GM21360 (cell line): Measurements from ENCODE around the gene PAMR1.
"Not testable (repeated sequence)": the region's sequence is repeated elsewhere in the genome, so short reads cannot be mapped to it uniquely, and the experiment has no call there.

ENCODE experiments used
- ATAC-seq: cut with Tn5 transposase; IDR thresholded peaks from one replicate; pipeline ENCODE4 v1.9.1; 2021; ENCODE audit warnings: mild to moderate bottlenecking, moderate library complexity; ENCODE audit not compliant: unreplicated experiment

PAMR1 gene

GRCh38 chr11:35546317-35546716, 20.9 kb upstream of the PAMR1 start:
- ATAC-seq = no peak

DNA sequence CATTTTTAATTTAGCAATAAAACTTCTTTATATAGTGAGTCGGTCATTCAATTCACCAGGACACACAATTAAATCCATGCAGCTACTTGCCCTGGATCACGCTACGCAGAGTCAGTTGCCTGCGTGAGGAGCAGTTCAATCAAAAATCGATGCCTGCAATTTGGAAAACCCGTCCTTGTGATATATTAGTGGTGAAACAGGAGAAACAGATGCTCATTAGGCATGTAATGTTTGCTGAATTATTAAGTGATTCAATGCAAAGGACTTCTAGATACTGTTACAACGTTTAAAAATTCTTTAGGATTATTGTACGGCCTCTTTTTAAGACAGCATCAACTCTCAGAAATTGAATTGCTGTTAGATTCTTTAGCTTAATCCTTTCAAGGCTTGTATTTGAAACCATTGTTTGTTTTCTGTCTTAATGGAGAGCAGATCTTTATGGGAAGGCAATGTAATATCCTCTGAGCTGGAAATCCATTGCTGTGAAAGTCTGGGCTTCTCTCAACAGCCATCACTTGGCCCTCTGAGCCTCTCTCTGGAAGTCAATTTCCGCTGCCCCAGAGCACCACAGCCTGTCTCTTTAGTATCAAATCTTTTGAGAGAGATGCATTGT, 20.1 kb upstream of the PAMR1 start:
- no peak for ATAC-seq

- ATAC-seq = no peak
These were observed 18.1 kb upstream of the PAMR1 start for GRCh38 chr11:35543481-35543880.

- no peak for ATAC-seq
These were observed 16.4 kb upstream of the PAMR1 start for GRCh38 chr11:35541621-35542375.

GRCh38 chr11:35540526-35540925, 15.1 kb upstream of the PAMR1 start:
- ATAC-seq = no peak

DNA sequence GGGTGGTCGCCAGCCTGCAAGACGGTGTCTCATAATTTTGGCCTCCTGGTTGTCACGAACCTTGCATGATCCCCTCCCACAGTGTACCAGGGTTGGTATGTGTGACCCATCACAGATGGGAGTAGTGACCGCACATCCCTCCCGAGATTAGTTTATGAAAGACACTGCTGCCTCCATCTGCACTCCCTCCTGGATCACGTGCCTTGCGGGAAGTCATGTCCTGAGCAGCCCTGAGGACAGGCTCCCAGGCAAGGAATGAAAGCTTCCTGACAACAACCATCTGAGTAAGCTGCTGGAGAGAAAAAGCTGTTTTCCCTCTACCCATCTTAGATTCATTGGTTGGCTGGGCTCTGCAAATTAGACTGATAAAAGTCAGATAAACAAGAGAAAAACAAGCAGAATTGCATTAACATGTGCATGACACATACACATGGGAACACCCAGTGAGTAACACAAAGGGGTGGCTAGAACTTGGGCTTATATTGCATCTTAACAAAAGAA, 14.4 kb upstream of the PAMR1 start:
- ATAC-seq = no peak

DNA sequence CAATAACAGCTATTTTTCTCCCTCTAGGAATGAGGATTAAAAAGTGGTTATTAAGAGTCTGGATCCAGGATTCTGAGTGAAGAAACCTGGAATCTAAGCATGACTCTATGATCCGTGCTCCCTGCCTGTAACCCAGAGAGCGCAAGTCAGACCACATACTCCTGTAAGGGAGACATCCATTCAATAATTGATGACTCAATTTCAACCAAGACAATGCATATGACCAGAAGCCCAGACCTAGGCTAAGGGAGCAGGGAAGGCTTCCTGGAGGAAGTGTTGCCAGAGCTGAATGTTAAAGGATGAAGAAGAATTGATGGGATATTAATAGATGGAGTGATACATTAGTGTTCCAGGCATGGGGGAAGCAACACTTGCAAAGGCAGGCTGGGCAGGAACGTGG, 13.8 kb upstream of the PAMR1 start:
- no peak for ATAC-seq

DNA sequence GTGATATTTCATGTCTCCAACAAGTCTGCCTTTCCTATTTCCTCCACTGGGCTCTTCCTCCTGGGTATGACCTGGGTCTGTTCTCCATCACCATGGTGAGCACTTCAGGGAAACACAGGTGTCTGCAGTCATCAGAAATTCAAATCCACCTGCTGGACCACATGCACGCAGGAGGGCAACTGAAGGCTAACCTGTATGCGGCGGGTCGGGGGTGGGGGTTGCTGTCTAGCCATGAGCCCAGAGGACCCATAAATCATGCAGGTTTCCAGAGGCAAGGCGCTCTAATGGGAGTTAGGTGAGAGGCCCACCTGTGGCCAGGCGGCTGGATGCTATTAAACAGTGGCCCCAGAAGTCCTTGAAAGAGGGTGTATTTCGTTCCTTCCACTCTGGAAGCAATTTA, 11.1 kb upstream of the PAMR1 start:
- no peak for ATAC-seq

- no peak for ATAC-seq
These were observed 5.8 kb upstream of the PAMR1 start for GRCh38 chr11:35531246-35531645.

GRCh38 chr11:35529971-35530495, 4.6 kb upstream of the PAMR1 start:
- ATAC-seq = no peak

GRCh38 chr11:35526370-35526792, 965 bp upstream of the PAMR1 start:
- ATAC-seq = no peak

DNA sequence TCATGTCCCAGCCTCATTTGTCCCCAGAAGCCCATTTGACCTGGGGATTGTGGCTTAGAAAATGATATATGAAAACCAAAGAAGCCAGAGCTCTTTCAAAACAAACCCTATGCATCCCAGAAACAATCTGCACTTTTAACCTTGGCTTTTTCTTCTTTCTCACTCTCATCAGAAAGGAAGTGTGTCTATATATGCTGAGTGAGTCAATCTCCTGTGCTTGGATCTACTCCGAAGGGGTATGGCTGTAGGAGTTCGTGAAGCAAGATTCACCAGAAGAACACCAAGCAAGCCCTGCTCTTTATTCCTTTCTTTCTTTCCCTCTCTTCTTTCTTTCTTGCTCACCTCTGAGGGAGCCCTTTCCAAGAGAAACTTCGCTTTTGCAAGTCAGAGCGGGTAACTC, 636 bp downstream of the PAMR1 start:
- ATAC-seq = no peak

- no peak for ATAC-seq
These were observed 1.6 kb downstream of the PAMR1 start for GRCh38 chr11:35523861-35524260.

DNA sequence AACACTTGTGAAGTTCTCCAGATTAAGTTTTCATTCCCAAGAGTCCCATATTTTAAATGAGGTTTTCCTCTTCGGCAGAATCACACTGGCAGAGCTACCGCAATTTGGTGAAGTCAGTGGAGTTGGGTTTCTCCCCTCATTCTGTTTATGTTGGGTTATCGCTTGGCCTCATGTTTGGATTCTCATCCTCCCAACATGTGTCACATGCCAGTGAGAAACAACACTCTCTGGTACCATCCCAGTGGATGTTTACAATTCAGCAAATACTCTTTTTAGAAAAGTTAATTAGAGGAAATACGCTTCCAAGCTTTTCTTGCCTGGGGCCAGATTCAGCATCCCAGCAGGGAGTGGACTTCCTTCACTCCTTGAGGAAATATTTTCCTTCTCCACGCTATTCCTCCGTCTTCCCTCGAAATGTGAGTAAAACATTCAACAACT, 2.1 kb downstream of the PAMR1 start:
- no peak for ATAC-seq

- ATAC-seq = not testable (repeated sequence)
These were observed 3.3 kb downstream of the PAMR1 start for GRCh38 chr11:35522091-35522490.

- ATAC-seq = no peak
These were observed 5.0 kb downstream of the PAMR1 start for GRCh38 chr11:35520376-35520775.

- no peak for ATAC-seq
These were observed 6.7 kb downstream of the PAMR1 start for GRCh38 chr11:35518766-35519165.

DNA sequence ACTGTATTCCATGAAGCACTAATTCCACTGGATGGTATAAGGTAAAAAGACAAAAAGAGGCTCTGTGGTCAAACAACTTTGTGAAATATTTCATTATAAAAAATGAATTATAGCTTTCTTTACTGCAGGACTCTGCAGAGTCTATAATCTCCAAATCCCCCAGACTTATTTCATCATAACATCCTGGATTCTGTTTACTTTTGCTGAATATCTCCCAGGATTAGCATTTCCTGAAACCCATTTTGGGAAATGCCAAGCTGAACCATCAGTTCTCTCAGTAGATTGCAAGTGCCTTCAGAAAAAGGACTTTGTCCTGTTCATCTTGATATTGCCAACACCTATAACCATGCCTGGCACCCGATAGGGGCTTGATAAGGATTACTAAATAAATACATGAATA, 7.9 kb downstream of the PAMR1 start:
- ATAC-seq = no peak

- no peak for ATAC-seq
These were observed 9.0 kb downstream of the PAMR1 start for GRCh38 chr11:35516403-35516802.

DNA sequence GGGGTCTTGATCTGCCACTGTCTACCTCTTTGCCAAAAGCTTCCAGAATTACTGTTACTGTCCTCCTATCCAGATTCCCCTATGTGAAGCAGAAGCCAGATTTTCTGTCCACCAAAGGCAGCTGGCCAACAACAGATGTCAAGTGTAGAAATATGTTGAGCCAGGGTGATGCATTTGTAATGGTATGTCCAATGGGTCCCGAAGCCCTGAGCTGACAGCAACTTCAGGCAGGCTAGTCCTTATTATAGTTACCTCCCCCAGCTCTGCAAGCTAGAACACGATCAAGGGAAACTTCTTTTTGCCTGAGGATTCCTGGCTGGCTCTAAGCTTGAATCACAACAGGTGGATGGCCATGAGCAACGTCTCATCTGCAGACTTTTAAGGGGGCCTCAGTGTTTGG, 10.2 kb downstream of the PAMR1 start:
- no peak for ATAC-seq

DNA sequence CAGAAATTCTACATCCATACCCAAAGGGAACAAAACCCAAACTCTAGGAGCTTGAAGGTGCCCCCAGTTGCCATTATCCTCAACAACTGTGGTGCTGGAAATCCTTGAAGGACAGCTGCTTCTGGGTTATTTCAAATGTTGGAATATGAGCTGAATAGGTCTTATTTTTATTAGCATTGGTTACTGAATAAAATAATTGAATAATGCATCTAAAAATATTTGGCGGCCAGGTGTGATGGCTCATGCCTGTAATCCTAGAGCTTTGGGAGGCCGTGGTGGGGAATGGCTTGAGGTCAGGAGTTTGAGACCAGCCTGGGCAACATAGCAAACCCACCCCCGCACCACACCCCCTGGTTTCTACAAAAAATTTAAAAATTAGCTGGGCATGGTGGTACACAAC, 10.9 kb downstream of the PAMR1 start:
- no peak for ATAC-seq

DNA sequence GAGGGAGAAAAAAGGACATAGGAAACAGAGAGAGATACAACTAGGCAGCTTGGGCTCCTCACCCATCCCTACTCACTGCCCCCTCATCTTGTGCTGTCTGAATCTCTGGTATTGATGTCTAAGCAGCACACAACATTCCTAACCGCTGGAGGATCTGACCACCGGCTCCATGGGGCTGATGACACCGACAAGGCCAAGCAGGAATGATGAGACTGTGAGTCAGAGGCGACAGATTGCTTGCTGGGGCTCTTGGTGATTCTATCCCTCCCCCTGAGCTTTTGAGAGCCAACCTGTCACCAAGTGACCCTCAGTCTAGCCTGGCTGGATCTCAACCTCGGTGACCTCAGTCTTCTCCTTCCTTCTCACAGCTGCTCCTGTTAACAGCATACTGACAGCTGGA, 13.8 kb downstream of the PAMR1 start:
- no peak for ATAC-seq
